NK-92 treated with Interleukin-12 subunit alpha and Interleukin-12 subunit beta, amount 100 ng/mL, for 24 hours (cell line): Measurements from ENCODE around the gene BANP.
"Not testable (repeated sequence)": the region's sequence is repeated elsewhere in the genome, so short reads cannot be mapped to it uniquely, and the experiment has no call there.

Experiments
- DNase-seq: peaks from one replicate; lab custom pipeline; 2025; lab: John Stamatoyannopoulos, UW

Gene BANP

GRCh38 chr16:88049561-88050545, 98.6 kb downstream of the BANP start:
- DNase-seq, result no peak

- DNase-seq, result no peak
These were observed 99.9 kb downstream of the BANP start for GRCh38 chr16:88050952-88051660.

GRCh38 chr16:88052661-88053060, 101.4 kb downstream of the BANP start:
- DNase-seq, result no peak

GRCh38 chr16:88053479-88053878, 102.2 kb downstream of the BANP start:
- DNase-seq, result not testable (repeated sequence)

GRCh38 chr16:88055356-88055755, 104.1 kb downstream of the BANP start:
- DNase-seq, result no peak

GRCh38 chr16:88056212-88056611, 105.0 kb downstream of the BANP start:
- DNase-seq, result no peak

- DNase-seq, result no peak
These were observed 106.4 kb downstream of the BANP start for GRCh38 chr16:88057656-88058055.

- DNase-seq, result no peak
These were observed 106.9 kb downstream of the BANP start for GRCh38 chr16:88058136-88058535.

GRCh38 chr16:88058817-88059216, 107.6 kb downstream of the BANP start:
- no peak for DNase-seq

GRCh38 chr16:88059701-88060386, 108.6 kb downstream of the BANP start:
- no peak for DNase-seq

- DNase-seq, result no peak
These were observed 109.4 kb downstream of the BANP start for GRCh38 chr16:88060524-88061219.

GRCh38 chr16:88061346-88062110, 110.3 kb downstream of the BANP start:
- no peak for DNase-seq

- DNase-seq, result no peak
These were observed 111.3 kb downstream of the BANP start for GRCh38 chr16:88062341-88063210.

GRCh38 chr16:88063211-88063773, 112.1 kb downstream of the BANP start:
- DNase-seq, result no peak

- no peak for DNase-seq
These were observed 113.0 kb downstream of the BANP start for GRCh38 chr16:88064011-88064888.

GRCh38 chr16:88064889-88065746, 113.9 kb downstream of the BANP start:
- no peak for DNase-seq

GRCh38 chr16:88065747-88066142, 114.5 kb downstream of the BANP start:
- DNase-seq, result no peak

GRCh38 chr16:88066234-88066633, 115.0 kb downstream of the BANP start:
- DNase-seq, result no peak
